HG03460 (cell line): ENCODE results near the gene AQP11.

Source experiments
- ATAC-seq: cut with Tn5 transposase; IDR thresholded peaks from one replicate; pipeline ENCODE4 v1.9.1; 2021; ENCODE audit not compliant: unreplicated experiment

Gene AQP11

DNA sequence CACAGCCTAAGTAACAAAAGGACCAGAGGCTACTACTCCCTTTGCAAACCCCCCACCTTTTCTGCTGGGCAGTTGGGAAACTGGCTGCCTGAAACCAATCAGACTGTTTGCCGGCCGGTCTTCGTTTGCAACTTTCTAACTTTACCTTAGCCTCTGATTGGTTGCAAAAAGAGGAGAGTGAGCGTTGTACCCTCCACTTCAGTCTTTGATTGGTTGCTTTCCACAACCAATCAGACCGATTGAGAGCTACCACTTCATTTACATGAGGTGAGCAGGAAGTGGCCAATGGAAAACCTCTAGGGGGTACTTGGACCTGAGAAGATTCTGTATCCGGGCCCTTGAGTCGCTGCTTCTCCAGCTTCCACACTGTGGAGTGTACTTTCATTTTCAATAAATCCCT lies 66.6 kb downstream of the AQP11 start:
- no peak for ATAC-seq

DNA sequence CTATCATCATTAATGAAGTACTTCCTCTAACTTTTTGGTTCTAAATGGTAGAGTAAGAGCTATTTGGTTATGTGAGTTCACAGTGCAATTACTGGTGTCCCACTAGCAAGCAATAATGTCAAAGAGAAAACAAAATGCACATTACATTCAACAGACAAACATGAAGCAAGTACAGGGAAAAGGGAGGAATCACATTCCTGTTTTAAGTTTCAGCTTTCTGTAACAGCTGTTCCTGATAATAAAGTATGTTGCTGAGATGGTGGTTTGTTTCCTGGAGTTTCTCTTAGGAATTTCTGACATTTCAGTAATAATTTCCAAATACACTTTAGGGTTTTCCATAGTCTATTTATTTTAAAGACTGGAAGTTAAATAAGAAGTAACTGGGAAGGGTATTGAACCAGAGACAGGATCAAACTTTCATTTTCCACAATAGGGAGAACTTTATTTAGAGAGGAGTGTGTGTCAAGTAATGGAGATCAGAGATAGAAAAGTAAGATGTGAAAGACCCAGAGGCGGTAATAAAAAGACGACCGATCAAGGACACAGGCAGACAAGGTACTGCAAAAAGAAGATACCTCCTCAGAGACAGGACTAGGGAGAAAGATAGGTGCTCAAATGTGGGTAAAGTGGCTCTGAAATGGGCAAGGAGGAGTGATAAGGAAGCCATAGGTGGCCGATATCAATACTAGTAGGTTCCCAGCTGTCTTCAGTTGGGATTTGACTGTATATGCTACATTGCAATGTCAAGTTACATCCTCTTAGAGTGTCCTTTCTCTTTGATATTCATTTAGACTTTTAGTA lies 68.7 kb downstream of the AQP11 start:
- no peak for ATAC-seq
